ENCODE results near the gene SENP5. TPM values are rescaled to one million over a fixed set of nuclear protein-coding genes. Genes with fewer than 3 reads are reported as not detected.
A peak's percentile ranks its signal among the peaks of the same experiment; 100 is the strongest.

The SENP5 gene
- total and polyA plus RNA-seq, 2 of the 8 experiments (the other 6 are each of a cell fraction or from before 2014, with no cell fraction given) = 6.7 to 27.3 TPM

- Histone ChIP-seq H3K27me3 (replicated peaks in 1 of 4; ENCODE audit: control insufficient read depth in 3 of 4, extremely low read depth in 1 of 4, insufficient read depth in 3 of 4, low read length in 3 of 4) (no peaks in the 10 kb centered on the region), H3K4me1 (replicated peaks in 1 of 4; ENCODE audit: control insufficient read depth in 3 of 4, insufficient read depth in 4 of 4, low read length in 3 of 4) (no peaks in the 10 kb centered on the region), H2BK20ac (ENCODE audit: low read length) (no peak overlapping the region), H3K79me2 (ENCODE audit: control insufficient read depth in 1 of 2, insufficient read depth in 2 of 2, low read length in 2 of 2) (no peaks in the 10 kb centered on the region), H3K4ac (replicated peaks; ENCODE audit: insufficient read length, low read depth, low read length) (no peak overlapping the region), H2BK120ac (replicated peaks; ENCODE audit: low read depth, low read length) (no peak overlapping the region), H3K23ac (ENCODE audit: insufficient read length) (no peak overlapping the region), H3K36me3 (ENCODE audit: control insufficient read depth in 2 of 4, insufficient read depth in 4 of 4, low read length in 3 of 4) (no peaks in the 10 kb centered on the region), H3K14ac (ENCODE audit: insufficient read length) (no peak overlapping the region), H3K18ac (ENCODE audit: extremely low read depth, low read length) (no peak overlapping the region), H3K4me2 (ENCODE audit: insufficient read depth in 1 of 2, low read depth in 2 of 2, low read length in 2 of 2) (no peak overlapping the region), H2BK5ac (ENCODE audit: low read depth, low read length) (no peak overlapping the region), H3K9ac (replicated peaks in 1 of 4; ENCODE audit: extremely low read depth in 1 of 4, low read depth in 3 of 4, low read length in 3 of 4) (no peak overlapping the region), H2AK5ac (ENCODE audit: low read depth, low read length) (no peak overlapping the region), H3K79me1 (ENCODE audit: low read depth, low read length) (no peaks in the 10 kb centered on the region), H3K23me2 (ENCODE audit: low read depth, low read length) (no peaks in the 10 kb centered on the region), H2BK15ac (ENCODE audit: low read length) (no peak overlapping the region), H4K5ac (ENCODE audit: insufficient read length, low read depth, low read length) (no peak overlapping the region), H4K8ac (ENCODE audit: extremely low read depth, insufficient read depth, low read length) (no peak overlapping the region), H2BK12ac (ENCODE audit: low read depth, low read length) (no peak overlapping the region), H3K27ac (ENCODE audit: low read depth, low read length) (no peak overlapping the region), H3K9me3 (ENCODE audit: insufficient read depth in 2 of 2, low read depth in 1 of 2, low read length in 1 of 2) (no peaks in the 10 kb centered on the region), H3K4me3 (ENCODE audit: extremely low read depth in 1 of 4, insufficient read depth in 2 of 4, low read depth in 3 of 4, low read length in 4 of 4) (no peak overlapping the region), H4K91ac (replicated peaks; ENCODE audit: insufficient read length, low read length) (no peak overlapping the region), H2AFZ (ENCODE audit: low read length) (no peak overlapping the region), H3K56ac (replicated peaks; ENCODE audit: insufficient read length, low read depth, low read length) (no peak overlapping the region), H4K20me1 (replicated peaks in 1 of 2; ENCODE audit: control insufficient read depth in 1 of 2, insufficient read depth in 2 of 2, low read length in 2 of 2) (no peaks in the 10 kb centered on the region)
- WGBS, 2 experiments (ENCODE audit: extremely low coverage in 1 of 2, insufficient coverage in 1 of 2, insufficient read length in 1 of 2, insufficient replicate concordance in 2 of 2, low coverage in 1 of 2, low lambda C conversion rate in 2 of 2, missing lambda C conversion rate in 1 of 2) = 69% methylated on average over 3 of the region's 3 CpGs; no CpG with 5 or more reads in 1 of the 2 experiments
- peak; percentile 48 for FAIRE-seq
- peak; percentile 33 to 77 for DNase-seq (ENCODE audit: low read depth in 1 of 2, low spot score in 2 of 2)
- TF ChIP-seq YY1 (IDR thresholded peaks at IDR 0.05; ENCODE audit: low read depth, low read length) (peak; percentile 84), CEBPB (IDR thresholded peaks at IDR 0.05; ENCODE audit: low read depth, low read length) (peak; percentile 59), CBX8 (IDR thresholded peaks at IDR 0.05; ENCODE audit: borderline replicate concordance, low read depth, low read length) (no peak), POU5F1 (IDR thresholded peaks at IDR 0.05; ENCODE audit: low read depth, low read length) (no peak), RAD21 (IDR thresholded peaks at IDR 0.05 in 1 of 2, conservative IDR thresholded peaks at IDR 0.05 in 1 of 2; ENCODE audit: low read depth in 2 of 2, low read length in 2 of 2) (peak; percentile 82 to 86), CTBP2 (IDR thresholded peaks at IDR 0.05; ENCODE audit: borderline replicate concordance, insufficient read depth, insufficient read length, low read length) (no peak)
- TF ChIP-seq, protein P1, sequence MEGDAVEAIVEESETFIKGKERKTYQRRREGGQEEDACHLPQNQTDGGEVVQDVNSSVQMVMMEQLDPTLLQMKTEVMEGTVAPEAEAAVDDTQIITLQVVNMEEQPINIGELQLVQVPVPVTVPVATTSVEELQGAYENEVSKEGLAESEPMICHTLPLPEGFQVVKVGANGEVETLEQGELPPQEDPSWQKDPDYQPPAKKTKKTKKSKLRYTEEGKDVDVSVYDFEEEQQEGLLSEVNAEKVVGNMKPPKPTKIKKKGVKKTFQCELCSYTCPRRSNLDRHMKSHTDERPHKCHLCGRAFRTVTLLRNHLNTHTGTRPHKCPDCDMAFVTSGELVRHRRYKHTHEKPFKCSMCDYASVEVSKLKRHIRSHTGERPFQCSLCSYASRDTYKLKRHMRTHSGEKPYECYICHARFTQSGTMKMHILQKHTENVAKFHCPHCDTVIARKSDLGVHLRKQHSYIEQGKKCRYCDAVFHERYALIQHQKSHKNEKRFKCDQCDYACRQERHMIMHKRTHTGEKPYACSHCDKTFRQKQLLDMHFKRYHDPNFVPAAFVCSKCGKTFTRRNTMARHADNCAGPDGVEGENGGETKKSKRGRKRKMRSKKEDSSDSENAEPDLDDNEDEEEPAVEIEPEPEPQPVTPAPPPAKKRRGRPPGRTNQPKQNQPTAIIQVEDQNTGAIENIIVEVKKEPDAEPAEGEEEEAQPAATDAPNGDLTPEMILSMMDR (IDR thresholded peaks at IDR 0.05; ENCODE audit: control extremely low read depth in 1 of 3, insufficient read depth in 1 of 3, low read depth in 1 of 3, low read length in 3 of 3) = peak; percentile 77 to 95 (median 78)
- CTCF ChIA-PET (ENCODE audit: partially characterized antibody) = interaction anchor here (0.7 to 1.8 kb wide), 19 partner anchors 12 to 314 kb away, joined by 3 to 8 read pairs (median 3); partner anchors contain the start of gene SENP5
- POLR2A ChIA-PET (ENCODE audit: partially characterized antibody) = interaction anchor here (0.8 kb wide), 1 partner anchor 98 kb away, joined by 4 read pairs; the partner anchor contains the start of gene PAK2
These were observed 29.8 kb upstream of the SENP5 start for GRCh38 chr3:196837819-196838420.
